CD14-positive monocyte (primary cell): Measurements from ENCODE around the gene FAU. TPM values are rescaled to one million over a fixed set of nuclear protein-coding genes. Genes with fewer than 3 reads are reported as not detected.

Experiments used
- DNase-seq, 3 donors: peaks; one replicate each; pipeline ENCODE4 v3.0.0-alpha.2; 2011 to 2022
- H2AFZ ChIP-seq: 2 replicates; pipeline ENCODE4 v1.6.0; 2012; ENCODE audit warnings: mild to moderate bottlenecking, low read depth, low read length, inconsistent platforms; ENCODE audit not compliant: insufficient read depth, poor library complexity, severe bottlenecking
- H3K27ac ChIP-seq, 2 donors: 1 replicate in 1 of 2; 2 replicates in 1 of 2; pipeline ENCODE4 v1.5.1; 2012 to 2013; ENCODE audit warnings: low read length in 2 of 2, control low read depth in 1 of 2, inconsistent platforms in 1 of 2, low read depth in 1 of 2, mild to moderate bottlenecking in 1 of 2
- H3K27me3 ChIP-seq, 2 donors: one replicate each; pipeline versions ENCODE4 v1.6.0 to v1.6.1; 2011 to 2013; ENCODE audit warnings: low read length in 2 of 2; ENCODE audit not compliant: control insufficient read depth in 2 of 2, insufficient read depth in 2 of 2
- H3K36me3 ChIP-seq, 2 donors: replicated peaks in 1 of 2; 1 replicate in 1 of 2; 2 replicates in 1 of 2; pipeline versions ENCODE4 v1.5.1 to v1.6.1; 2012 to 2013; ENCODE audit warnings: low read length in 2 of 2, control low read depth in 1 of 2, inconsistent platforms in 1 of 2, mild to moderate bottlenecking in 1 of 2; ENCODE audit not compliant: insufficient read depth in 2 of 2, control insufficient read depth in 1 of 2
- H3K4me1 ChIP-seq, 2 donors: 1 replicate in 1 of 2; 2 replicates in 1 of 2; pipeline versions ENCODE4 v1.5.1 to v1.6.1; 2012 to 2013; ENCODE audit warnings: low read length in 2 of 2, control low read depth in 1 of 2, inconsistent platforms in 1 of 2, mild to moderate bottlenecking in 1 of 2, moderate library complexity in 1 of 2; ENCODE audit not compliant: insufficient read depth in 2 of 2, control insufficient read depth in 1 of 2
- H3K4me2 ChIP-seq: replicated peaks from 2 replicates; pipeline ENCODE3; 2012; ENCODE audit warnings: low read length, moderate library complexity, mild to moderate bottlenecking; ENCODE audit not compliant: poor library complexity, severe bottlenecking; ENCODE audit errors: extremely low read depth
- H3K4me3 ChIP-seq, 3 experiments: fragments of 200-600 bp in 1 of 3; sonication (generic) in 1 of 3; replicated peaks in 1 of 3; 1 replicate in 2 of 3; 2 replicates in 1 of 3; pipeline ENCODE4 v1.5.1; 2011 to 2013; ENCODE audit warnings: low read length in 3 of 3, mild to moderate bottlenecking in 3 of 3, control low read depth in 2 of 3, low read depth in 2 of 3, inconsistent platforms in 1 of 3, moderate library complexity in 1 of 3
- H3K79me2 ChIP-seq: 2 replicates; pipeline ENCODE4 v1.6.0; 2012; ENCODE audit warnings: mild to moderate bottlenecking, control low read depth, inconsistent platforms, low read length, moderate library complexity; ENCODE audit not compliant: insufficient read depth
- H3K9ac ChIP-seq: 2 replicates; pipeline ENCODE4 v1.6.0; 2017; ENCODE audit warnings: low read length, mild to moderate bottlenecking; ENCODE audit not compliant: insufficient read depth, poor library complexity, severe bottlenecking
- H3K9me3 ChIP-seq, 2 donors: replicated peaks in 1 of 2; 1 replicate in 1 of 2; 2 replicates in 1 of 2; pipeline versions ENCODE4 v1.5.1 to v1.6.1; 2012 to 2013; ENCODE audit warnings: low read length in 2 of 2, control low read depth in 1 of 2; ENCODE audit not compliant: control insufficient read depth in 1 of 2, insufficient read depth in 1 of 2
- H4K20me1 ChIP-seq: 2 replicates; pipeline ENCODE4 v1.6.0; 2012; ENCODE audit warnings: mild to moderate bottlenecking, low read length, control low read depth, moderate library complexity; ENCODE audit not compliant: insufficient read depth
- H3K27ac Mint-ChIP-seq, 7 donors: one replicate each; pipeline ENCODE4 v1.8.0; 2020; ENCODE audit warnings: mild to moderate bottlenecking in 7 of 7, mixed read lengths in 7 of 7, moderate library complexity in 6 of 7, inconsistent platforms in 2 of 7
- H3K27me3 Mint-ChIP-seq, 3 donors: one replicate each; pipeline ENCODE4 v1.8.0; 2021 to 2022; ENCODE audit warnings: low read depth in 3 of 3, mild to moderate bottlenecking in 3 of 3, mixed read lengths in 3 of 3, moderate library complexity in 3 of 3, inconsistent platforms in 1 of 3
- H3K36me3 Mint-ChIP-seq, 2 donors: one replicate each; pipeline ENCODE4 v1.8.0; 2020; ENCODE audit warnings: mixed read lengths in 2 of 2, inconsistent platforms in 1 of 2, mild to moderate bottlenecking in 1 of 2
- H3K4me1 Mint-ChIP-seq: one replicate; pipeline ENCODE4 v1.8.0; 2020; ENCODE audit warnings: mild to moderate bottlenecking, mixed read lengths
- H3K4me3 Mint-ChIP-seq, 2 donors: one replicate each; pipeline ENCODE4 v1.8.0; 2020; ENCODE audit warnings: mild to moderate bottlenecking in 2 of 2, mixed read lengths in 2 of 2, moderate library complexity in 1 of 2
- H3K9me3 Mint-ChIP-seq, 7 donors: one replicate each; pipeline ENCODE4 v1.8.0; 2020 to 2022; ENCODE audit warnings: mixed read lengths in 7 of 7, mild to moderate bottlenecking in 6 of 7, moderate library complexity in 6 of 7, inconsistent platforms in 2 of 7
- WGBS: methylation state at CpG from one replicate; pipeline ENCODE4 v1.1.5; 2013; ENCODE audit warnings: missing lambda C conversion rate; ENCODE audit not compliant: insufficient coverage; 5-methylcytosine and 5-hydroxymethylcytosine counted together
- intact Hi-C, 2 donors: fragments of 100-400 bp; cut with micrococcal nuclease; formaldehyde crosslinking; loops; one replicate each; pipeline versions ENCODE4 v1.15.0 to v1.15.1; 2023
- polyA plus RNA-seq, 3 donors: library from polyadenylated mRNA; depleted of rRNA in 1 of 3; unstranded in 2 of 3; stranded (reverse) in 1 of 3; fragments of 300-500 nt in 2 of 3; fragments of >200 nt in 1 of 3; fragmentation: Illumina TruSeq in 2 of 3; gene quantifications; 1 replicate in 2 of 3; 2 replicates in 1 of 3; pipeline ENCODE4 v1.2.3, GENCODE V29; 2012 to 2021
- TF ChIP-seq, protein P1 (sequence below): fragments of 200-600 bp; IDR thresholded peaks from one replicate; pipeline ENCODE4 v1.8.0; 2022; ENCODE audit warnings: antibody characterized with exemption, mild to moderate bottlenecking

The FAU gene
- polyA plus RNA-seq, 3 donors: 668 to 818 (median 799) TPM

DNA sequence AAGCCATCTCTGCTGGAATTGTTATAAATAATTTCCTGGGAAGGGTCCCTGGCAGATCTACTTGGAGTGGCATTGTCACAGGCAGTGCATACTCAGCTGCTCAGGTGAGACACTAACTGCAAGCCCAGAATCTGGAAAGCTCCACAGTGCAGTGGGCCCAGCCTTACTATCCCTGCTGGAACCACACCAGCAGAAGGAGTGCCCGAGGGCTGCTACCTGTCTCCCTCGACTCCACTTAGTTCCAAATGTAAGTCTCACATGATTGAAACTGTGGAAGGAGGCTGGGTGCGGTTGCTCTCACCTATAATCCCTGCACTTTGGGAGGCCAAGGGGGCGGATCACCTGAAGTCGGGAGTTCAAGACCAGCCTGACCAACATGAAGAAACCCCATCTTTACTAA lies 26.7 kb upstream of the FAU start:
- no peaks in the 10 kb centered on the region for H3K36me3 ChIP-seq
- no peaks in the 10 kb centered on the region for H4K20me1 ChIP-seq
- DNase-seq: no peak
- H3K9me3 ChIP-seq: peaks cover 4% of the 10 kb centered on the region in 2 donors
- H3K27ac ChIP-seq: no peak overlapping the region
- no peaks in the 10 kb centered on the region for H3K79me2 ChIP-seq
- Mint-ChIP-seq H3K27ac (no peak overlapping the region), H3K9me3 (peaks cover 0 to 6% (median 3%) of the 10 kb centered on the region in 7 donors), H3K4me1 (peaks cover 47% of the 10 kb centered on the region), H3K36me3 (no peaks in the 10 kb centered on the region), H3K4me3 (no peak overlapping the region), H3K27me3 (peaks cover 0 to 2% (median 0%) of the 10 kb centered on the region in 3 donors)
- no peak overlapping the region for H2AFZ ChIP-seq
- H3K9ac ChIP-seq: no peak overlapping the region
- H3K4me3 ChIP-seq: no peak overlapping the region
- intact Hi-C loops: loop anchor here in 1 of 2 donors (5.0 kb wide), 1 partner anchor 34 kb away; the partner anchor contains the start of gene CAPN1
- no peaks in the 10 kb centered on the region for H3K27me3 ChIP-seq
- TF ChIP-seq, protein P1, sequence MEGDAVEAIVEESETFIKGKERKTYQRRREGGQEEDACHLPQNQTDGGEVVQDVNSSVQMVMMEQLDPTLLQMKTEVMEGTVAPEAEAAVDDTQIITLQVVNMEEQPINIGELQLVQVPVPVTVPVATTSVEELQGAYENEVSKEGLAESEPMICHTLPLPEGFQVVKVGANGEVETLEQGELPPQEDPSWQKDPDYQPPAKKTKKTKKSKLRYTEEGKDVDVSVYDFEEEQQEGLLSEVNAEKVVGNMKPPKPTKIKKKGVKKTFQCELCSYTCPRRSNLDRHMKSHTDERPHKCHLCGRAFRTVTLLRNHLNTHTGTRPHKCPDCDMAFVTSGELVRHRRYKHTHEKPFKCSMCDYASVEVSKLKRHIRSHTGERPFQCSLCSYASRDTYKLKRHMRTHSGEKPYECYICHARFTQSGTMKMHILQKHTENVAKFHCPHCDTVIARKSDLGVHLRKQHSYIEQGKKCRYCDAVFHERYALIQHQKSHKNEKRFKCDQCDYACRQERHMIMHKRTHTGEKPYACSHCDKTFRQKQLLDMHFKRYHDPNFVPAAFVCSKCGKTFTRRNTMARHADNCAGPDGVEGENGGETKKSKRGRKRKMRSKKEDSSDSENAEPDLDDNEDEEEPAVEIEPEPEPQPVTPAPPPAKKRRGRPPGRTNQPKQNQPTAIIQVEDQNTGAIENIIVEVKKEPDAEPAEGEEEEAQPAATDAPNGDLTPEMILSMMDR: no peak
- H3K4me1 ChIP-seq: peaks cover 43 to 47% of the 10 kb centered on the region in 2 donors
- no peak overlapping the region for H3K4me2 ChIP-seq
- WGBS: 100% methylated on average over 2 of the region's 5 CpGs

GRCh38 chr11:65147352-65148075 lies 25.6 kb upstream of the FAU start:
- Mint-ChIP-seq H3K27ac (no peak overlapping the region), H3K9me3 (peaks cover 0 to 6% (median 3%) of the 10 kb centered on the region in 7 donors), H3K27me3 (peaks cover 0 to 2% (median 2%) of the 10 kb centered on the region in 3 donors), H3K4me3 (no peak overlapping the region), H3K4me1 (peaks cover 40% of the 10 kb centered on the region), H3K36me3 (no peaks in the 10 kb centered on the region)
- H2AFZ ChIP-seq: no peak overlapping the region
- H3K4me2 ChIP-seq: no peak overlapping the region
- no peaks in the 10 kb centered on the region for H4K20me1 ChIP-seq
- H3K36me3 ChIP-seq: no peaks in the 10 kb centered on the region
- peaks cover 35 to 39% of the 10 kb centered on the region in 2 donors for H3K4me1 ChIP-seq
- no peak overlapping the region for H3K9ac ChIP-seq
- TF ChIP-seq, protein P1: no peak
- WGBS: no CpG with 5 or more reads among the region's 2 CpGs
- H3K9me3 ChIP-seq: peaks cover 4% of the 10 kb centered on the region in 2 donors
- intact Hi-C loops: loop anchor here in 1 of 2 donors (5.0 kb wide), 1 partner anchor 35 kb away; the partner anchor contains the start of gene CAPN1
- no peak overlapping the region for H3K4me3 ChIP-seq
- H3K27ac ChIP-seq: no peak overlapping the region
- no peaks in the 10 kb centered on the region for H3K79me2 ChIP-seq
- H3K27me3 ChIP-seq: no peaks in the 10 kb centered on the region
- DNase-seq: no peak
